PC-3 (cell line): Measurements from ENCODE around the gene VAX1.
"Not testable (repeated sequence)": the region's sequence is repeated elsewhere in the genome, so short reads cannot be mapped to it uniquely, and the experiment has no call there.

Source experiments
- EZH2phosphoT487 ChIP-seq: fragments of 300-600 bp; sonication (generic); IDR thresholded peaks from 2 replicates; pipeline ENCODE4 v1.6.1; 2018; ENCODE audit warnings: mild to moderate bottlenecking, antibody characterized with exemption, low read length, borderline replicate concordance
- TF ChIP-seq, protein P1 (sequence below): fragments of 300-600 bp; sonication (generic); conservative IDR thresholded peaks from 2 replicates; pipeline ENCODE4 v1.5.1; 2017; ENCODE audit warnings: antibody characterized with exemption, low read depth, mild to moderate bottlenecking, low read length

DNA sequence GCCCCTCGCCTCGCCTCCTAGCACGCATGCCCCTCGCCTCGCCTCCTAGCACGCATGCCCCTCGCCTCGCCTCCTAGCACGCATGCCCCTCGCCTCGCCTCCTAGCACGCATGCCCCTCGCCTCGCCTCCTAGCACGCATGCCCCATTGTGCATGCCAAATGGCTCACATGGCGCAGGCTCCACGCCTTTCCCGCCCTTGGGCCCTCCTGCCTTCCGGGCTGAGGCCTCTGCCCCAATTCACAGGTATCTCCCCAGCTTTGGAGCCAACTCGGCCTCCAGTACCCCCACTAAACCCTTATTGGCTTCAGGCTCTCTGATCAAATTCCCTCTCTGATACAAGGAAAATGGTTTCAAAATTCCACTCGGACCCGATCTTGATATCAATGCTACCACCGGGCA is 11.4 kb downstream of the VAX1 start:
- TF ChIP-seq, protein P1, sequence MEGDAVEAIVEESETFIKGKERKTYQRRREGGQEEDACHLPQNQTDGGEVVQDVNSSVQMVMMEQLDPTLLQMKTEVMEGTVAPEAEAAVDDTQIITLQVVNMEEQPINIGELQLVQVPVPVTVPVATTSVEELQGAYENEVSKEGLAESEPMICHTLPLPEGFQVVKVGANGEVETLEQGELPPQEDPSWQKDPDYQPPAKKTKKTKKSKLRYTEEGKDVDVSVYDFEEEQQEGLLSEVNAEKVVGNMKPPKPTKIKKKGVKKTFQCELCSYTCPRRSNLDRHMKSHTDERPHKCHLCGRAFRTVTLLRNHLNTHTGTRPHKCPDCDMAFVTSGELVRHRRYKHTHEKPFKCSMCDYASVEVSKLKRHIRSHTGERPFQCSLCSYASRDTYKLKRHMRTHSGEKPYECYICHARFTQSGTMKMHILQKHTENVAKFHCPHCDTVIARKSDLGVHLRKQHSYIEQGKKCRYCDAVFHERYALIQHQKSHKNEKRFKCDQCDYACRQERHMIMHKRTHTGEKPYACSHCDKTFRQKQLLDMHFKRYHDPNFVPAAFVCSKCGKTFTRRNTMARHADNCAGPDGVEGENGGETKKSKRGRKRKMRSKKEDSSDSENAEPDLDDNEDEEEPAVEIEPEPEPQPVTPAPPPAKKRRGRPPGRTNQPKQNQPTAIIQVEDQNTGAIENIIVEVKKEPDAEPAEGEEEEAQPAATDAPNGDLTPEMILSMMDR: not testable (repeated sequence)
- TF ChIP-seq EZH2phosphoT487: not testable (repeated sequence)
